AG10803 (cell line): ENCODE results near the gene MYO9A.
"Not testable (repeated sequence)": the region's sequence is repeated elsewhere in the genome, so short reads cannot be mapped to it uniquely, and the experiment has no call there.

Experiments
- DNase-seq: peaks from one replicate; pipeline ENCODE4 v3.0.0; 2010; ENCODE audit warnings: low read depth
- H3K4me3 ChIP-seq: 2 replicates; pipeline ENCODE4 v1.5.1; 2011; ENCODE audit warnings: mild to moderate bottlenecking, low read length, control low read depth
- CTCF ChIP-seq: conservative IDR thresholded peaks from 2 replicates; pipeline ENCODE4 v1.5.1; 2011; ENCODE audit warnings: mild to moderate bottlenecking, low read length, control low read depth, inconsistent platforms

The MYO9A gene

GRCh38 chr15:72086920-72087648, 30.9 kb downstream of the MYO9A start:
- H3K4me3 ChIP-seq, result no peak overlapping the region
- TF ChIP-seq CTCF, result no peak
- no peak for DNase-seq

- no peak for DNase-seq
- H3K4me3 ChIP-seq, result no peak overlapping the region
- TF ChIP-seq CTCF, result no peak
Observed at GRCh38 chr15:72086010-72086697, 31.8 kb downstream of the MYO9A start.

GRCh38 chr15:72082176-72082575, 35.8 kb downstream of the MYO9A start:
- no peak for DNase-seq
- H3K4me3 ChIP-seq, result no peak overlapping the region
- no peak for TF ChIP-seq CTCF

- DNase-seq, result no peak
- no peak for TF ChIP-seq CTCF
- no peak overlapping the region for H3K4me3 ChIP-seq
Observed at GRCh38 chr15:72078887-72079286, 39.1 kb downstream of the MYO9A start.

GRCh38 chr15:72077950-72078349, 40.0 kb downstream of the MYO9A start:
- H3K4me3 ChIP-seq, result no peak overlapping the region
- no peak for TF ChIP-seq CTCF
- peak; percentile 60 for DNase-seq

- DNase-seq, result no peak
- H3K4me3 ChIP-seq, result no peak overlapping the region
Observed at GRCh38 chr15:72074335-72075060, 43.5 kb downstream of the MYO9A start.

GRCh38 chr15:72071448-72071825, 46.5 kb downstream of the MYO9A start:
- H3K4me3 ChIP-seq, DNase-seq: not testable (repeated sequence)

More at GRCh38 chr15:72074335-72075060, 43.5 kb downstream of the MYO9A start:
- no peak for TF ChIP-seq CTCF
